HG03575 (cell line): ENCODE measurements around the gene KRT16.

Experiments
- ATAC-seq: cut with Tn5 transposase; IDR thresholded peaks from one replicate; pipeline ENCODE4 v1.9.1; 2021; ENCODE audit not compliant: unreplicated experiment, insufficient number of reproducible peaks, low FRiP score; ENCODE audit errors: extremely low read depth

The KRT16 gene

DNA sequence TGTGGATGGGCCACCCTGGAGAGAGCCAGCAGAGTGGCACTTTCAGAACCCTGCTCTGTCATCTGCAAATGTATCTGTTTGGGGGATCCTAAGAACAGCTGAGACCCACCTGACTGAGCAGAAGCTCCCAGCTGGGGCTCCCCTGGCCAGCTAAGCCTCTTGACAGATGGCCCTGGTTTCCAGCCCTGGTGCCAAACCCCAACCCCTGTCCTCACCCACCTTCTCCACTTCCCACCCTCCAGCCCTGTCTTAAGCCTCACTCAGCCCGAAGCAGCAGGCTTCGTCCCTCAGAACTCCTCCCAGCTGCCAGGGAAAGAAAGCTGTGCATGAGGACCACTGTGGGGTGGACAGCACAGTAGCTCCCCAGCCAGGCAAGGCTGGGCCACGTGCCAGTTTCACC is 37.2 kb downstream of the KRT16 start:
- ATAC-seq = no peak

DNA sequence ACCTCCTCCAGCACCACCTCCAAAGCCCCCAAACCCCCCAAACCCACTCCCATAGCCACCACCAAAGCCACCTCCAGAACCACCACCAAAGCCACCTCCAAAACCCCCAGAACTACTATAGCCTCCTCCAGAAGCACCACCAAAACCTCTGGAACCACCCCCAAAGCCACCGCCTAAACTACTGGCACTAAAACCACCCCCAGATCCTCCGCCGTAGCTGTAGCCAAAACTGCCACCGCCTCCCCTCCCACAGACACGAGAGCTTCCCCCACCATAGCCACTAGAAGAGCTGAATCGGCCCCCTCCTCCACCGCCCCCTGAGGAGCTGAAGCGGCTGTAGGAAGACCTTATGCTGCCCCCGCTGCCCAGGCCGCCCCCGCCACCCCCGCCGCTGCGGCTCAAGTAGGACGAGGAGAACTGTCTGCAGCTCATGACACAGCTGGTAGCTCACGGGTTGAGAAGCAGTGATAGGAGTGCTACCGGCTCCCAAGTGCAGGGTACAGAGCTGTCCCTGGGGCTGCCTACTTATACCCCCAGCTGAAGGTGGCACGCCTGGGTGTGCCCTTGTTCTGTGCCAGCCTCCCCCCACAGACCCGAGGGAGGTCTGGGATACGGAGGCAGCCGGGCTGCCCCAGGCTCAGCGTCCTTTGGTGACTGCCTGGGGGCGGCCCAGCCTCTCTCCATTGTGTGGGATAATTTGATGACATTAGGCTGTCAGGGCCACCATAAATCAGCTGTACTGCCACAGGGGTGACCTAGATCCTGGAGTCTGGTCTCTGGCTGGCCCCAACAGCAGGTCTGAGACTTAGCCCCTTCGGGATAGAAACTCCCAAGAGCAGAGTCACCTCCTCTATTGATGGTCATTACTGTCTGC is 40.8 kb downstream of the KRT16 start, which contains the start of gene KRT9:
Gene KRT9 (minus strand): TSS at position 499 of the 874 bp plus-strand sequence. CDS start 67 bp downstream, at position 432.
- no peak for ATAC-seq

DNA sequence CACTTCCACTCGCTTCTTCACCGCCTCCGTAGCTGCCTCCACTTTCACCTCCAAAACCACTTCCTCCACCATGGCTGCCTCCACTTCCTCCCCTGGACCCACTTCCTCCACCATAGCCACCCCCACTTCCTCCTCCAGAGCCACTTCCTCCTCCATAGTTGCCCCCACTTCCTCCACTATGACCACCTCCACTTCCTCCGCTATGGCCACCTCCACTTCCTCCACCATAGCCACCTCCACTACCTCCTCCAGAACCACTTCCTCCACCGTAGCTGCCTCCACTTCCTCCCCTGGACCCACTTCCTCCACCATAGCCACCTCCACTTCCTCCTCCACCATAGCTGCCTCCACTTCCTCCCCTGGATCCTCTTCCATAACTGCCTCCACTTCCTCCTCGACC is 45.2 kb downstream of the KRT16 start:
- no peak for ATAC-seq

DNA sequence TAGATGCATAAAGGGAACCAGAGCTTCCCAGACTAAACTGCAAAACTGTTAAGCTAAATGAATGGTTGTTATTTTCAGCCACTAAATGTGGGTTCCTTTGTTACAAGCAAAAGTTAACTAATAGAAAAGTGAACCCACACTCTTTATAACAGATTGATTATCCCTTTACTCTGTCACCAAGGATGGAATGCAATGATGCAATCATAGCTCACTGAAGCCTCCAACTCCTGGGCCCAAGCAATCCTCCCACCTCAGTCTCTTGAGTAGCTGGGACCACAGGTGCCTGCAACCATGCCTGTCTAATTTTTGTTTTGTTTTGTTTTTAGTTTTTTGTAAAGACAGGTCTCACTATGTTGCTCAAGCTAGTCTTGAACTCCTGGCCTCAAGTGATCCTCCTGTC is 47.2 kb downstream of the KRT16 start:
- no peak for ATAC-seq

DNA sequence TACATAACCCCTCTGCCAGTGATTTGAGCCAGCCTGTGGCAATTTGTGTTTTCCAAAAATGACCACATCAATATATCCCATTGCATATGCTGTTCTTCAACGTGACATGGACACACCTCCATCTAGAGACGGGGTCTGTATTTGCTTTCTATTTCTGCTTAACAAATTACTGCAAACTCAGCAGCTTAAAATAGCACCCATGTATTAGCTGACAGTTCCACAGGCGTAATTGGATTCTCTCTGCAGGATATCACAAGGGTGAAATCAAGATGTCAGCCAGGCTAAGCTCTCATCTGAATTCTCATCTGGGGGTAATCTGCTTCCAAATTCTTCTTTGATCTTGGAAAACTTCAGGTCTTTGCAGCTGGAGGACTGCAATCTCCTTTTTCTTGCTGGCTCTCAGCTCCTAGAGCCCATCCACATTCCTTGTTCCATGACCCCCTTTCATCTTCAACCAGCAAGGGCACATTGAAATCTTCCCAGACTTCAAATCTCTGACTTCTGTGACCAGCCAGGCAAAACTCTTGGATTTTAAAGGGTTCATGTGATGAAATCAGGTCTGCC is 48.9 kb downstream of the KRT16 start:
- no peak for ATAC-seq

DNA sequence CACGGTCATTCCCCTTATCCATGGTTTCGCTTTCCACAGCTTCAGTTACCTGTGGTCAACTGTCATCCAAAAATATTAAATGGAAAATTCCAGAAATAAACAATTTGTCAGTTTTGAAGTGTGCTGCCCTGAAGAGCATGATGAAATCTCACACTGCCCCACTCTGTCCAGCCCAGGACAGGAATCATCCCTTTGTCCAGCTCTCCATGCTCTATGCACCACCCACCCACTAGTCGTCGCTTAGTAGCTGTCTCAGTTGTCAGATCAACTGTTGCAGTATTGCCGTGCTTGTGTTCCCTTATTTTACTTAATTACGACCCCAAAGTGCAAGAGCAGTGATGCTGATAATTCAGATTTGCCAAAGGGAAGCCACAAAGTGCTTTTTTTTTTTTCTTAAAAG is 51.0 kb downstream of the KRT16 start:
- no peak for ATAC-seq
